K562 (cell line): ENCODE results near the gene PRKD1. TPM values are rescaled to one million over a fixed set of nuclear protein-coding genes. Genes with fewer than 3 reads are reported as not detected.

Experiments
- ATAC-seq: fragments of 200-7000 bp; cut with Tn5 transposase; 3 replicates; pipeline ENCODE4 v1.9.1; 2020; ENCODE audit warnings: moderate library complexity
- BruUV-seq: library from RNA; stranded (reverse); fragments of 400-500 nt; replicated peaks from 2 replicates; lab custom pipeline; 2021; lab: Mats Ljungman, UMichigan
- CTCF ChIA-PET: fragments of 300-600 bp; formaldehyde crosslinking; extraction: SDS; loops from one replicate; lab custom pipeline; 2021; ENCODE audit warnings: low intra/inter-chr PET ratio; lab: Yijun Ruan, JAX
- POLR2A ChIA-PET: fragments of 300-600, 350-650 bp; sonication (Branson Sonifier 250); formaldehyde crosslinking; extraction: SDS; loops from one replicate; lab custom pipeline; 2021; ENCODE audit warnings: antibody characterized with exemption, inconsistent platforms; lab: Yijun Ruan, JAX
- DNase-seq, 4 experiments: peaks; one replicate each; pipeline versions ENCODE4 v3.0.0 to v3.0.0-alpha.2; 2011 to 2018; ENCODE audit warnings: low spot score in 3 of 4, mixed read lengths in 3 of 4; ENCODE audit errors: extremely low read depth in 1 of 4
- FAIRE-seq: peaks from 2 replicates; lab custom pipeline; 2011; peaks lifted over from hg19 to GRCh38; lab: Jason Lieb, UNC
- H2AFZ ChIP-seq: 2 replicates; pipeline ENCODE4 v1.6.0; 2011; ENCODE audit warnings: low read depth, low read length, control low read depth, inconsistent platforms
- H3K27ac ChIP-seq: fragments of 200-600 bp; 3 replicates; pipeline ENCODE4 v1.8.0; 2011; ENCODE audit warnings: low read depth, mild to moderate bottlenecking, control low read depth, inconsistent platforms, low read length, moderate library complexity, mixed read lengths; ENCODE audit errors: extremely low read depth
- H3K27me3 ChIP-seq, 2 experiments: fragments of 300-600 bp in 1 of 2; 2 replicates in 1 of 2; 3 replicates in 1 of 2; pipeline versions ENCODE4 v1.6.0 to v1.8.0; 2011; ENCODE audit warnings: inconsistent platforms in 2 of 2, low read length in 2 of 2, mild to moderate bottlenecking in 1 of 2, mixed read lengths in 1 of 2, moderate library complexity in 1 of 2; ENCODE audit not compliant: control insufficient read depth in 2 of 2, insufficient read depth in 2 of 2
- H3K36me3 ChIP-seq: fragments of 300-600 bp; 3 replicates; pipeline ENCODE4 v1.8.0; 2011; ENCODE audit warnings: mild to moderate bottlenecking, low read length, inconsistent platforms; ENCODE audit not compliant: control insufficient read depth, insufficient read depth
- H3K4me1 ChIP-seq, 2 experiments: fragments of 200-600 bp in 1 of 2; replicated peaks in 1 of 2; 2 replicates in 1 of 2; 3 replicates in 1 of 2; pipeline versions ENCODE4 v1.5.1 to v1.8.0; 2011; ENCODE audit warnings: inconsistent platforms in 2 of 2, low read length in 2 of 2, mild to moderate bottlenecking in 1 of 2, mixed read lengths in 1 of 2, moderate library complexity in 1 of 2; ENCODE audit not compliant: control insufficient read depth in 2 of 2, insufficient read depth in 2 of 2
- H3K4me2 ChIP-seq: 2 replicates; pipeline ENCODE4 v1.6.1; 2011; ENCODE audit warnings: low read length, control low read depth, inconsistent platforms, mixed read lengths; ENCODE audit not compliant: insufficient read depth
- H3K4me3 ChIP-seq: fragments of 200-600 bp; sonication (generic), shearing (Covaris generic); 2 replicates; pipeline ENCODE4 v1.5.1; 2016; ENCODE audit warnings: control low read depth, inconsistent platforms
- H3K79me2 ChIP-seq: fragments of 200-600 bp; 3 replicates; pipeline ENCODE4 v1.8.0; 2011; ENCODE audit warnings: low read length, inconsistent platforms; ENCODE audit not compliant: control insufficient read depth, insufficient read depth
- H3K9ac ChIP-seq, 2 experiments: 2 replicates each; pipeline versions ENCODE4 v1.6.0 to v1.6.1; 2011; ENCODE audit warnings: low read depth in 2 of 2, low read length in 2 of 2, control low read depth in 1 of 2, inconsistent platforms in 1 of 2, mild to moderate bottlenecking in 1 of 2, mixed read lengths in 1 of 2; ENCODE audit not compliant: insufficient read depth in 1 of 2
- H3K9me1 ChIP-seq: one replicate; pipeline ENCODE4 v1.6.0; 2011; ENCODE audit warnings: inconsistent platforms, mild to moderate bottlenecking, low read length, moderate library complexity; ENCODE audit not compliant: control insufficient read depth, insufficient read depth
- H3K9me3 ChIP-seq: replicated peaks from 2 replicates; pipeline ENCODE4 v1.5.1; 2011; ENCODE audit warnings: low read depth, low read length, inconsistent platforms; ENCODE audit not compliant: control insufficient read depth, insufficient read depth
- H4K20me1 ChIP-seq: replicated peaks from 2 replicates; pipeline ENCODE4 v1.6.1; 2011; ENCODE audit warnings: low read length, inconsistent platforms, mixed read lengths; ENCODE audit not compliant: control insufficient read depth, insufficient read depth
- ARID1B ChIP-seq: fragments of 450-650 bp; IDR thresholded peaks from 2 replicates; pipeline ENCODE4 v1.6.1; 2016; ENCODE audit warnings: antibody characterized with exemption, mild to moderate bottlenecking, inconsistent platforms
- DIDO1 ChIP-seq: fragments of 450-650 bp; IDR thresholded peaks from 2 replicates; pipeline ENCODE4 v1.6.1; 2016; ENCODE audit warnings: low read depth, missing biosample characterization, missing genetic modification characterization
- EWSR1 ChIP-seq: fragments of 450-650 bp; IDR thresholded peaks from 2 replicates; pipeline ENCODE4 v1.6.1; 2018; ENCODE audit warnings: borderline replicate concordance, mild to moderate bottlenecking, low read depth, moderate library complexity; ENCODE audit not compliant: partially characterized antibody
- POLR2B ChIP-seq: fragments of 450-650 bp; IDR thresholded peaks from 2 replicates; pipeline ENCODE4 v1.6.1; 2018; ENCODE audit warnings: low read depth; ENCODE audit not compliant: partially characterized antibody
- POLR3G ChIP-seq: IDR thresholded peaks from 2 replicates; pipeline ENCODE4 v1.6.1; 2011; ENCODE audit not compliant: insufficient read length, insufficient replicate concordance; ENCODE audit errors: extremely low read depth
- ZKSCAN3 ChIP-seq: fragments of 250-450 bp; sonication (Bioruptor Pico); IDR thresholded peaks from 2 replicates; pipeline ENCODE4 v1.4.0; 2020
- ZNF133 ChIP-seq: fragments of 250-450 bp; sonication (Bioruptor Pico); IDR thresholded peaks from 2 replicates; pipeline ENCODE4 v1.4.0; 2020; ENCODE audit warnings: mild to moderate bottlenecking
- WGBS: fragments of 100-300 bp; shearing (Covaris generic); methylation state at CpG from one replicate; pipeline ENCODE4 v1.1.6; 2016; ENCODE audit warnings: low coverage, mixed read lengths; ENCODE audit not compliant: insufficient coverage; ENCODE audit errors: missing lambda C conversion rate; 5-methylcytosine and 5-hydroxymethylcytosine counted together
- in situ Hi-C: fragments of 300-500 bp; cut with MboI; formaldehyde crosslinking; loops from 4 replicates; pipeline ENCODE4 v1.15.0; 2018; ENCODE audit warnings: inconsistent platforms, mixed read lengths
- intact Hi-C: fragments of 100-400 bp; cut with micrococcal nuclease; formaldehyde crosslinking; loops from 2 replicates; pipeline ENCODE4 v1.14.2; 2022
- polyA plus RNA-seq, 8 experiments: library from polyadenylated mRNA; depleted of rRNA in 4 of 8; stranded (reverse) in 5 of 8; unstranded in 3 of 8; fragments of >200 nt; fragmentation: Nextera tagmentation in 2 of 8; fragmentation: Illumina TruSeq in 1 of 8; extraction: Ambion mirVana in 2 of 8; extraction: Trizol in 1 of 8; gene quantifications; 2 replicates each; pipeline versions ENCODE4 v1.2.1 to v1.2.3, GENCODE V29; 2011 to 2014; ENCODE audit warnings: inconsistent platforms in 1 of 8, missing spikeins in 1 of 8
- total RNA-seq, 7 experiments: library from RNA; depleted of rRNA in 6 of 7; stranded (reverse); fragments of >200 nt in 6 of 7; fragmentation: Illumina TruSeq in 2 of 7; extraction: Trizol in 2 of 7; gene quantifications; 2 replicates each; pipeline versions ENCODE4 v1.2.1 to v1.2.3, GENCODE V29; 2011 to 2021; ENCODE audit warnings: low replicate concordance in 1 of 7
- TF ChIP-seq, protein P1 (sequence below): fragments of 450-650 bp; formaldehyde crosslinking; conservative IDR thresholded peaks from 2 replicates; pipeline ENCODE4 v1.4.0; 2022; ENCODE audit warnings: mild to moderate bottlenecking, missing genetic modification characterization
- TF ChIP-seq, protein P2 (sequence below): fragments of 450-650 bp; IDR thresholded peaks from 2 replicates; pipeline ENCODE4 v1.6.1; 2016; ENCODE audit warnings: borderline replicate concordance
- TF ChIP-seq, protein P3 (sequence below): sonication (generic); formaldehyde crosslinking; IDR thresholded peaks from 2 replicates; pipeline ENCODE4 v1.8.1; 2023; ENCODE audit warnings: mild to moderate bottlenecking, missing genetic modification reagents, moderate library complexity
- TF ChIP-seq, protein P4 (sequence below): fragments of 150-350 bp; conservative IDR thresholded peaks from 2 replicates; pipeline ENCODE4 v1.6.1; 2014; ENCODE audit warnings: low read length

The PRKD1 gene
- total and polyA plus RNA-seq, 9 of the 15 experiments (the other 6 are each of a cell fraction or from before 2014, with no cell fraction given) = 0.04 to 0.25 (median 0.13) TPM; not detected in 1

DNA sequence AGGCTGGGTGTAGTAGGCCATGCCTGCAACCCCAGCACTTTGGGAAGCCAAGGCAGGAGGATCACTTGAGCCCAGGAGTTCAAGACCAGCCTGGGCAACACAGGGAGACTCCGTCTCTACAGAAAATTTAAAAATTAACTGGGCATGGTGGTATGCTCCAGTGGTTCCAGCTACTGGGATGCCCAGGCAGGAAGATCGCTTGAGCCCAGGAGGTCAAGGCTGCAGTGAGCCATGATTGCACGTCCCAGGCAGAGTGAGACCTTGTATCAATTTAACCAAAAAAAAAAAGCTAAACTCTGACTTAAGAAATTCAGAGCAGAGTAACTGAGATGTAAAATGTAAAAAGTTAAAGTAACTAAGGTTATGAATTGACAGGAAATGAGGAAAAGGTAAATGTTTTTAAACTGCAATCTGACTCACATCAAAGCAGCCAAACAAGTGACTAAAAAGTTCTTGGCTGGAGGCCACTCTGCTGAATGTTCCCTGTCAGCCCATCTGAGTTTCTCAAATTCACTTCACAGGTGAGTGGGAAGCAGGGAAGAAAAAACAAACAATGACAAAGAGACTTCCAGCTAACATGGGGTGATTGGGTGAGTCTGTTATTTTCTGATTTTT lies 21.3 kb downstream of the PRKD1 start:
- Histone ChIP-seq H3K27ac (no peak overlapping the region), H3K9me1 (no peaks in the 10 kb centered on the region), H3K27me3 (no peaks in the 10 kb centered on the region), H3K4me2 (no peak overlapping the region), H4K20me1 (no peaks in the 10 kb centered on the region), H3K4me3 (no peak overlapping the region), H3K9me3 (no peaks in the 10 kb centered on the region), H3K9ac (no peak overlapping the region), H3K36me3 (no peaks in the 10 kb centered on the region), H3K79me2 (no peaks in the 10 kb centered on the region), H2AFZ (no peak overlapping the region), H3K4me1 (no peaks in the 10 kb centered on the region)
- TF ChIP-seq POLR3G (no peak), DIDO1 (tag) (no peak), ZKSCAN3 (CRISPR knock-in tag) (no peak), EWSR1 (no peak), ZNF133 (CRISPR knock-in tag) (no peak), ARID1B (no peak), POLR2B (no peak)
- TF ChIP-seq, protein P1, sequence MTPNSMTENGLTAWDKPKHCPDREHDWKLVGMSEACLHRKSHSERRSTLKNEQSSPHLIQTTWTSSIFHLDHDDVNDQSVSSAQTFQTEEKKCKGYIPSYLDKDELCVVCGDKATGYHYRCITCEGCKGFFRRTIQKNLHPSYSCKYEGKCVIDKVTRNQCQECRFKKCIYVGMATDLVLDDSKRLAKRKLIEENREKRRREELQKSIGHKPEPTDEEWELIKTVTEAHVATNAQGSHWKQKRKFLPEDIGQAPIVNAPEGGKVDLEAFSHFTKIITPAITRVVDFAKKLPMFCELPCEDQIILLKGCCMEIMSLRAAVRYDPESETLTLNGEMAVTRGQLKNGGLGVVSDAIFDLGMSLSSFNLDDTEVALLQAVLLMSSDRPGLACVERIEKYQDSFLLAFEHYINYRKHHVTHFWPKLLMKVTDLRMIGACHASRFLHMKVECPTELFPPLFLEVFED (CRISPR knock-in tag) = no peak
- TF ChIP-seq, protein P2, sequence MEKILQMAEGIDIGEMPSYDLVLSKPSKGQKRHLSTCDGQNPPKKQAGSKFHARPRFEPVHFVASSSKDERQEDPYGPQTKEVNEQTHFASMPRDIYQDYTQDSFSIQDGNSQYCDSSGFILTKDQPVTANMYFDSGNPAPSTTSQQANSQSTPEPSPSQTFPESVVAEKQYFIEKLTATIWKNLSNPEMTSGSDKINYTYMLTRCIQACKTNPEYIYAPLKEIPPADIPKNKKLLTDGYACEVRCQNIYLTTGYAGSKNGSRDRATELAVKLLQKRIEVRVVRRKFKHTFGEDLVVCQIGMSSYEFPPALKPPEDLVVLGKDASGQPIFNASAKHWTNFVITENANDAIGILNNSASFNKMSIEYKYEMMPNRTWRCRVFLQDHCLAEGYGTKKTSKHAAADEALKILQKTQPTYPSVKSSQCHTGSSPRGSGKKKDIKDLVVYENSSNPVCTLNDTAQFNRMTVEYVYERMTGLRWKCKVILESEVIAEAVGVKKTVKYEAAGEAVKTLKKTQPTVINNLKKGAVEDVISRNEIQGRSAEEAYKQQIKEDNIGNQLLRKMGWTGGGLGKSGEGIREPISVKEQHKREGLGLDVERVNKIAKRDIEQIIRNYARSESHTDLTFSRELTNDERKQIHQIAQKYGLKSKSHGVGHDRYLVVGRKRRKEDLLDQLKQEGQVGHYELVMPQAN = no peak
- TF ChIP-seq, protein P3, sequence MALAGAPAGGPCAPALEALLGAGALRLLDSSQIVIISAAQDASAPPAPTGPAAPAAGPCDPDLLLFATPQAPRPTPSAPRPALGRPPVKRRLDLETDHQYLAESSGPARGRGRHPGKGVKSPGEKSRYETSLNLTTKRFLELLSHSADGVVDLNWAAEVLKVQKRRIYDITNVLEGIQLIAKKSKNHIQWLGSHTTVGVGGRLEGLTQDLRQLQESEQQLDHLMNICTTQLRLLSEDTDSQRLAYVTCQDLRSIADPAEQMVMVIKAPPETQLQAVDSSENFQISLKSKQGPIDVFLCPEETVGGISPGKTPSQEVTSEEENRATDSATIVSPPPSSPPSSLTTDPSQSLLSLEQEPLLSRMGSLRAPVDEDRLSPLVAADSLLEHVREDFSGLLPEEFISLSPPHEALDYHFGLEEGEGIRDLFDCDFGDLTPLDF (CRISPR knock-in tag) = no peak
- TF ChIP-seq, protein P4, sequence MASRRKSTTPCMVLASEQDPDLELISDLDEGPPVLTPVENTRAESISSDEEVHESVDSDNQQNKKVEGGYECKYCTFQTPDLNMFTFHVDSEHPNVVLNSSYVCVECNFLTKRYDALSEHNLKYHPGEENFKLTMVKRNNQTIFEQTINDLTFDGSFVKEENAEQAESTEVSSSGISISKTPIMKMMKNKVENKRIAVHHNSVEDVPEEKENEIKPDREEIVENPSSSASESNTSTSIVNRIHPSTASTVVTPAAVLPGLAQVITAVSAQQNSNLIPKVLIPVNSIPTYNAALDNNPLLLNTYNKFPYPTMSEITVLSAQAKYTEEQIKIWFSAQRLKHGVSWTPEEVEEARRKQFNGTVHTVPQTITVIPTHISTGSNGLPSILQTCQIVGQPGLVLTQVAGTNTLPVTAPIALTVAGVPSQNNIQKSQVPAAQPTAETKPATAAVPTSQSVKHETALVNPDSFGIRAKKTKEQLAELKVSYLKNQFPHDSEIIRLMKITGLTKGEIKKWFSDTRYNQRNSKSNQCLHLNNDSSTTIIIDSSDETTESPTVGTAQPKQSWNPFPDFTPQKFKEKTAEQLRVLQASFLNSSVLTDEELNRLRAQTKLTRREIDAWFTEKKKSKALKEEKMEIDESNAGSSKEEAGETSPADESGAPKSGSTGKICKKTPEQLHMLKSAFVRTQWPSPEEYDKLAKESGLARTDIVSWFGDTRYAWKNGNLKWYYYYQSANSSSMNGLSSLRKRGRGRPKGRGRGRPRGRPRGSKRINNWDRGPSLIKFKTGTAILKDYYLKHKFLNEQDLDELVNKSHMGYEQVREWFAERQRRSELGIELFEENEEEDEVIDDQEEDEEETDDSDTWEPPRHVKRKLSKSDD = no peak
- intact Hi-C loops = no loop called here
- FAIRE-seq = no peak
- ChIA-PET CTCF (no interaction called here), POLR2A (no interaction called here)
- no peak for ATAC-seq
- in situ Hi-C loops = no loop called here
- BruUV-seq = no TSS peak
- no peak for DNase-seq
- WGBS = 0% methylated on average over 2 of the region's 3 CpGs
